GM18870 (cell line): Measurements from ENCODE around the gene FAM78A.
A peak's percentile ranks its signal among the peaks of the same experiment; 100 is the strongest.

ENCODE experiments used
- ATAC-seq: cut with Tn5 transposase; IDR thresholded peaks from one replicate; pipeline ENCODE4 v1.9.1; 2021; ENCODE audit warnings: moderate library complexity; ENCODE audit not compliant: unreplicated experiment

The FAM78A gene

GRCh38 chr9:131240047-131240921, 36.0 kb downstream of the FAM78A start:
- ATAC-seq: no peak

GRCh38 chr9:131239161-131239975, 36.9 kb downstream of the FAM78A start:
- no peak for ATAC-seq

GRCh38 chr9:131238402-131239021, 37.8 kb downstream of the FAM78A start:
- no peak for ATAC-seq

- peak; percentile 70 for ATAC-seq
These were observed 38.3 kb downstream of the FAM78A start for GRCh38 chr9:131237931-131238401.

GRCh38 chr9:131237291-131237690, 39.0 kb downstream of the FAM78A start:
- no peak for ATAC-seq

GRCh38 chr9:131236761-131237160, 39.5 kb downstream of the FAM78A start:
- ATAC-seq: no peak

- no peak for ATAC-seq
These were observed 40.1 kb downstream of the FAM78A start for GRCh38 chr9:131236161-131236560.

GRCh38 chr9:131235480-131235851, 40.8 kb downstream of the FAM78A start:
- no peak for ATAC-seq

- no peak for ATAC-seq
These were observed 41.4 kb downstream of the FAM78A start for GRCh38 chr9:131234799-131235479.

- ATAC-seq: no peak
These were observed 42.3 kb downstream of the FAM78A start for GRCh38 chr9:131233995-131234394.

GRCh38 chr9:131233556-131233955, 42.8 kb downstream of the FAM78A start:
- ATAC-seq: no peak

GRCh38 chr9:131228988-131229387, 47.3 kb downstream of the FAM78A start:
- no peak for ATAC-seq

GRCh38 chr9:131227959-131228460, 48.3 kb downstream of the FAM78A start:
- ATAC-seq: no peak

- ATAC-seq: no peak
These were observed 49.0 kb downstream of the FAM78A start for GRCh38 chr9:131227112-131227958.

- ATAC-seq: no peak
These were observed 50.1 kb downstream of the FAM78A start for GRCh38 chr9:131226226-131226625.

- ATAC-seq: no peak
These were observed 53.9 kb downstream of the FAM78A start for GRCh38 chr9:131222460-131222859.

- no peak for ATAC-seq
These were observed 55.8 kb downstream of the FAM78A start for GRCh38 chr9:131220485-131220884.

GRCh38 chr9:131218370-131218769, 57.9 kb downstream of the FAM78A start:
- no peak for ATAC-seq

GRCh38 chr9:131217331-131218031, 58.8 kb downstream of the FAM78A start:
- ATAC-seq: no peak
